Upper lobe of left lung (tissue), 4 donors: ENCODE data around the gene SNRNP27.

Source experiments
- CTCF ChIP-seq, 6 experiments: fragments of 450-650 bp in 4 of 6; fragments of 200-600 bp in 2 of 6; sonication (generic) in 2 of 6; IDR thresholded peaks; one replicate each; pipeline ENCODE4 v1.5.1; 2016 to 2019; ENCODE audit warnings: antibody characterized with exemption in 6 of 6
- POLR2AphosphoS5 ChIP-seq, 2 donors: sonication (generic); formaldehyde crosslinking; IDR thresholded peaks; one replicate each; pipeline ENCODE4 v1.5.1; 2017; ENCODE audit warnings: antibody characterized with exemption in 2 of 2

GRCh38 chr2:69847068-69847828 lies 46.5 kb upstream of the SNRNP27 start:
- no peak for TF ChIP-seq POLR2AphosphoS5 (IDR thresholded peaks at IDR 0.05)
- TF ChIP-seq CTCF (IDR thresholded peaks at IDR 0.05) = no peak
